Activated CD4-positive, CD25-positive, alpha-beta regulatory T cell (primary cell): ENCODE data around the gene HERPUD2.
A peak's percentile ranks its signal among the peaks of the same experiment; 100 is the strongest.
"Not testable (repeated sequence)": the region's sequence is repeated elsewhere in the genome, so short reads cannot be mapped to it uniquely, and the experiment has no call there.

Source experiments
- DNase-seq, 4 experiments: peaks; one replicate each; lab custom pipeline; 2025; lab: John Stamatoyannopoulos, UW

The HERPUD2 gene

GRCh38 chr7:35714407-35714806 lies 19.5 kb upstream of the HERPUD2 start:
- DNase-seq, result no peak

GRCh38 chr7:35712563-35713226 lies 17.8 kb upstream of the HERPUD2 start:
- DNase-seq, result no peak

- DNase-seq, result no peak
These were observed 12.5 kb upstream of the HERPUD2 start for GRCh38 chr7:35707422-35707821.

GRCh38 chr7:35705932-35706461 lies 11.1 kb upstream of the HERPUD2 start:
- DNase-seq, result no peak

GRCh38 chr7:35704261-35704660 lies 9.3 kb upstream of the HERPUD2 start:
- DNase-seq, result no peak

- no peak for DNase-seq
These were observed 7.6 kb upstream of the HERPUD2 start for GRCh38 chr7:35702541-35702940.

- DNase-seq, result no peak
These were observed 6.5 kb upstream of the HERPUD2 start for GRCh38 chr7:35701287-35701900.

GRCh38 chr7:35700865-35701264 lies 5.9 kb upstream of the HERPUD2 start:
- no peak for DNase-seq

- no peak for DNase-seq
These were observed 5.4 kb upstream of the HERPUD2 start for GRCh38 chr7:35700333-35700732.

- DNase-seq, result no peak
These were observed 4.9 kb upstream of the HERPUD2 start for GRCh38 chr7:35699796-35700305.

- DNase-seq, result not testable (repeated sequence)
These were observed 3.4 kb upstream of the HERPUD2 start for GRCh38 chr7:35698382-35698781.

- DNase-seq, result no peak
These were observed 2.7 kb upstream of the HERPUD2 start for GRCh38 chr7:35697414-35698175.

- DNase-seq, result no peak
These were observed 1.1 kb upstream of the HERPUD2 start for GRCh38 chr7:35695987-35696386.

- peak in 1 of 4 experiments; percentile 13 for DNase-seq
These were observed 527 bp upstream of the HERPUD2 start for GRCh38 chr7:35695473-35695850.

GRCh38 chr7:35694161-35694783 lies 663 bp downstream of the HERPUD2 start:
- DNase-seq, result no peak

GRCh38 chr7:35691827-35692307 lies 3.1 kb downstream of the HERPUD2 start:
- peak in 1 of 4 experiments; percentile 17 for DNase-seq

GRCh38 chr7:35691366-35691765 lies 3.6 kb downstream of the HERPUD2 start:
- no peak for DNase-seq

- DNase-seq, result not testable (repeated sequence)
These were observed 4.3 kb downstream of the HERPUD2 start for GRCh38 chr7:35690614-35691013.

GRCh38 chr7:35685781-35686180 lies 9.2 kb downstream of the HERPUD2 start:
- DNase-seq, result no peak

GRCh38 chr7:35681231-35682029 lies 13.5 kb downstream of the HERPUD2 start:
- DNase-seq, result no peak

GRCh38 chr7:35680403-35681013 lies 14.4 kb downstream of the HERPUD2 start:
- DNase-seq, result no peak
